WTC11 (cell line): ENCODE results near the gene ACVR1. TPM values are rescaled to one million over a fixed set of nuclear protein-coding genes. Genes with fewer than 3 reads are reported as not detected.

Source experiments
- ATAC-seq: fragments of 200-7000 bp; cut with Tn5 transposase; 2 replicates; pipeline ENCODE4 v1.10.0; 2021; ENCODE audit warnings: mild to moderate bottlenecking, moderate library complexity
- CTCF ChIA-PET: fragments of 300-600 bp; sonication (Branson Sonifier 250); formaldehyde crosslinking; loops from one replicate; lab custom pipeline; 2021; ENCODE audit warnings: antibody characterized with exemption; lab: Charles Lee
- POLR2A ChIA-PET: fragments of 350-600 bp; sonication (Branson Sonifier 250); formaldehyde crosslinking; loops from one replicate; lab custom pipeline; 2021; ENCODE audit warnings: antibody characterized with exemption; lab: Charles Lee
- DNase-seq: peaks from one replicate; pipeline ENCODE4 v3.0.0; 2021; ENCODE audit warnings: low spot score
- H3K27ac Mint-ChIP-seq: 2 replicates; pipeline ENCODE4 v1.8.0; 2021; ENCODE audit warnings: mixed read lengths
- H3K27me3 Mint-ChIP-seq: 2 replicates; pipeline ENCODE4 v1.8.0; 2021; ENCODE audit warnings: low read depth, mild to moderate bottlenecking, moderate library complexity, mixed read lengths
- H3K36me3 Mint-ChIP-seq: 2 replicates; pipeline ENCODE4 v1.8.0; 2021; ENCODE audit warnings: mixed read lengths
- H3K4me1 Mint-ChIP-seq: 2 replicates; pipeline ENCODE4 v1.8.0; 2022; ENCODE audit warnings: mixed read lengths
- H3K4me3 Mint-ChIP-seq: 2 replicates; pipeline ENCODE4 v1.8.0; 2021; ENCODE audit warnings: mild to moderate bottlenecking, moderate library complexity, mixed read lengths
- H3K9me3 Mint-ChIP-seq: 2 replicates; pipeline ENCODE4 v1.8.0; 2021; ENCODE audit warnings: mixed read lengths
- CREM ChIP-seq: sonication (generic); formaldehyde crosslinking; IDR thresholded peaks from 2 replicates; pipeline ENCODE4 v1.8.1; 2022; ENCODE audit warnings: mild to moderate bottlenecking, missing genetic modification reagents, moderate library complexity
- ETV6 ChIP-seq: sonication (generic); formaldehyde crosslinking; IDR thresholded peaks from 2 replicates; pipeline ENCODE4 v1.8.1; 2022; ENCODE audit warnings: mild to moderate bottlenecking, missing genetic modification reagents
- KAT7 ChIP-seq: sonication (generic); formaldehyde crosslinking; IDR thresholded peaks from 2 replicates; pipeline ENCODE4 v1.8.1; 2023; ENCODE audit warnings: missing genetic modification reagents, mild to moderate bottlenecking, borderline replicate concordance
- NFE2L1 ChIP-seq: sonication (generic); formaldehyde crosslinking; IDR thresholded peaks from 2 replicates; pipeline ENCODE4 v1.8.1; 2023; ENCODE audit warnings: missing genetic modification reagents
- NR2C2 ChIP-seq: sonication (generic); formaldehyde crosslinking; IDR thresholded peaks from 2 replicates; pipeline ENCODE4 v1.8.0; 2022; ENCODE audit warnings: mild to moderate bottlenecking, missing genetic modification reagents
- OVOL2 ChIP-seq: fragments of 250-450 bp; sonication (Bioruptor Pico); IDR thresholded peaks from 2 replicates; pipeline ENCODE4 v1.9.0; 2021; ENCODE audit warnings: mild to moderate bottlenecking, borderline replicate concordance
- ZNF138 ChIP-seq: sonication (generic); formaldehyde crosslinking; conservative IDR thresholded peaks from 2 replicates; pipeline ENCODE4 v1.8.1; 2022; ENCODE audit warnings: mild to moderate bottlenecking, moderate library complexity, missing genetic modification reagents
- total RNA-seq: library from RNA; stranded (reverse); gene quantifications from 3 replicates; pipeline ENCODE4 v1.2.3, GENCODE V29; 2021
- TF ChIP-seq, protein P1 (sequence below): sonication (generic); formaldehyde crosslinking; IDR thresholded peaks from 2 replicates; pipeline ENCODE4 v1.8.0; 2023; ENCODE audit warnings: missing genetic modification reagents, mild to moderate bottlenecking, borderline replicate concordance
- TF ChIP-seq, protein P2 (sequence below): fragments of 250-450 bp; sonication (Bioruptor Pico); IDR thresholded peaks from 2 replicates; pipeline ENCODE4 v1.9.0; 2021; ENCODE audit warnings: moderate library complexity, mild to moderate bottlenecking, inconsistent platforms, borderline replicate concordance
- TF ChIP-seq, protein P3 (sequence below): fragments of 250-450 bp; sonication (Bioruptor Pico); conservative IDR thresholded peaks from 2 replicates; pipeline ENCODE4 v1.9.0; 2021; ENCODE audit warnings: mild to moderate bottlenecking
- TF ChIP-seq, protein P4 (sequence below): fragments of 250-450 bp; sonication (Bioruptor Pico); IDR thresholded peaks from 2 replicates; pipeline ENCODE4 v1.9.0; 2021; ENCODE audit warnings: mild to moderate bottlenecking
- TF ChIP-seq, protein P5 (sequence below): sonication (generic); formaldehyde crosslinking; IDR thresholded peaks from 2 replicates; pipeline ENCODE4 v1.8.1; 2023; ENCODE audit warnings: mild to moderate bottlenecking, missing genetic modification reagents, moderate library complexity
- TF ChIP-seq, protein P6 (sequence below): sonication (generic); formaldehyde crosslinking; conservative IDR thresholded peaks from 2 replicates; pipeline ENCODE4 v1.8.1; 2022; ENCODE audit warnings: mild to moderate bottlenecking, missing genetic modification reagents
- TF ChIP-seq, protein P7 (sequence below): sonication (generic); formaldehyde crosslinking; IDR thresholded peaks from 2 replicates; pipeline ENCODE4 v1.8.1; 2023; ENCODE audit warnings: mild to moderate bottlenecking, missing genetic modification reagents

The ACVR1 gene
- total RNA-seq, 1 experiment from 2014 or later: 19.2 TPM

DNA sequence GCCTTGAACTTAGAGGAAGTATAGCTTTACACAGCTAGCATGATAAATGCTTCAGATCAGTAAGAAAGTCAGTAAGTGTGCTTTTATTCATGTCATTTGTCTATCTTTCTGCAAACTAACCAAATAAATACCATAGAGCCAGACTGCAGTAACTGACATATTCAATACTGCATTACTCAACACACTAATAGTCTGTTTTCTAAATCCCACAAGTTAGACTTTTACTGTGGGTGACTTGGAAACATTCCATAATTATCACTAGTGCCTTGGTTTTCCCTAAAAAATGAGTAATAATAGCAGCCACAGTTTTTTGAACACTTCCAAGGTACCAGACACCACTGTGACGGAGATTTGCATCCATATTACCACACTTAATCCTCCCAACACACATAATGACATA lies 33.0 kb downstream of the ACVR1 start (continued):
- no peak for TF ChIP-seq ETV6
- no peak for TF ChIP-seq CREM (CRISPR knock-in tag)
- TF ChIP-seq, protein P1, sequence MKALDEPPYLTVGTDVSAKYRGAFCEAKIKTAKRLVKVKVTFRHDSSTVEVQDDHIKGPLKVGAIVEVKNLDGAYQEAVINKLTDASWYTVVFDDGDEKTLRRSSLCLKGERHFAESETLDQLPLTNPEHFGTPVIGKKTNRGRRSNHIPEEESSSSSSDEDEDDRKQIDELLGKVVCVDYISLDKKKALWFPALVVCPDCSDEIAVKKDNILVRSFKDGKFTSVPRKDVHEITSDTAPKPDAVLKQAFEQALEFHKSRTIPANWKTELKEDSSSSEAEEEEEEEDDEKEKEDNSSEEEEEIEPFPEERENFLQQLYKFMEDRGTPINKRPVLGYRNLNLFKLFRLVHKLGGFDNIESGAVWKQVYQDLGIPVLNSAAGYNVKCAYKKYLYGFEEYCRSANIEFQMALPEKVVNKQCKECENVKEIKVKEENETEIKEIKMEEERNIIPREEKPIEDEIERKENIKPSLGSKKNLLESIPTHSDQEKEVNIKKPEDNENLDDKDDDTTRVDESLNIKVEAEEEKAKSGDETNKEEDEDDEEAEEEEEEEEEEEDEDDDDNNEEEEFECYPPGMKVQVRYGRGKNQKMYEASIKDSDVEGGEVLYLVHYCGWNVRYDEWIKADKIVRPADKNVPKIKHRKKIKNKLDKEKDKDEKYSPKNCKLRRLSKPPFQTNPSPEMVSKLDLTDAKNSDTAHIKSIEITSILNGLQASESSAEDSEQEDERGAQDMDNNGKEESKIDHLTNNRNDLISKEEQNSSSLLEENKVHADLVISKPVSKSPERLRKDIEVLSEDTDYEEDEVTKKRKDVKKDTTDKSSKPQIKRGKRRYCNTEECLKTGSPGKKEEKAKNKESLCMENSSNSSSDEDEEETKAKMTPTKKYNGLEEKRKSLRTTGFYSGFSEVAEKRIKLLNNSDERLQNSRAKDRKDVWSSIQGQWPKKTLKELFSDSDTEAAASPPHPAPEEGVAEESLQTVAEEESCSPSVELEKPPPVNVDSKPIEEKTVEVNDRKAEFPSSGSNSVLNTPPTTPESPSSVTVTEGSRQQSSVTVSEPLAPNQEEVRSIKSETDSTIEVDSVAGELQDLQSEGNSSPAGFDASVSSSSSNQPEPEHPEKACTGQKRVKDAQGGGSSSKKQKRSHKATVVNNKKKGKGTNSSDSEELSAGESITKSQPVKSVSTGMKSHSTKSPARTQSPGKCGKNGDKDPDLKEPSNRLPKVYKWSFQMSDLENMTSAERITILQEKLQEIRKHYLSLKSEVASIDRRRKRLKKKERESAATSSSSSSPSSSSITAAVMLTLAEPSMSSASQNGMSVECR: no peak
- TF ChIP-seq, all 79 proteins: peak for 0

DNA sequence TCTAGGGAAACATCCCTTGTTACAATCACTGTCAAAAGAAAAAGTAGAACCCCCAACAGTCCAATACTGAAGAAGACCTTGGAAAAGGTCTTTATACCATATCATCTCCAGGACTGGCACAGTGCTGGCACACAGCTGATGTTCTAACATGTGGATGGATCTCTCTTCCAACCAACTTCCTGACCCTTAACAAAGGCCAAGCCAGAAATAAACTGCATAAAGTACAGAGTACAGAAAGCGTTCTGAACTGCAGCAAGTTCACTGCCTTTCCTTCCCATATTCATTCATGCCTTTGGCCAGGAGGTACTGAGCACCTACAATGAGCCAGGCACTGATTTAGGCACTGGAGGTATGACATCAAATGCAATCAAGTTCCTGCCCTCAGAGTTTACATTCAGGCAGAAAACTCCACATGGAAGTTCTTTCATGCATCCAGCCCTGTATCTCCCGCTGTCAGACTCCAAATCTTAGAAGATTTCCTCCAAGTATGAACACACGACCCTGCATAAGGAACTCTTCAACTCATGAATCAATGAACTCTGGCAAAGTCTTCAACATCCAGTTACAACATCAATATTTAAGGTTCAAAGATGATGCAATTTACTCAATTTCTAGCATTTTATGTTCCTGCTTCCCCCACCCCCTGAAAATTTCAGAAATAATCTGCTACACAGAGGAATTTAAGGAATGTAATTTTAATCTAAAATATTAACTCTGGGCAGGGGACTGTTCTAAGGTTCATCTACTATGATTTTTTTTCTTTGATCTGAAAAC lies 33.8 kb downstream of the ACVR1 start:
- H3K9me3 Mint-ChIP-seq: no peaks in the 10 kb centered on the region
- CTCF ChIA-PET: no interaction called here

More for the DNA sequence above, 33.8 kb downstream of the ACVR1 start:
- TF ChIP-seq, protein P2, sequence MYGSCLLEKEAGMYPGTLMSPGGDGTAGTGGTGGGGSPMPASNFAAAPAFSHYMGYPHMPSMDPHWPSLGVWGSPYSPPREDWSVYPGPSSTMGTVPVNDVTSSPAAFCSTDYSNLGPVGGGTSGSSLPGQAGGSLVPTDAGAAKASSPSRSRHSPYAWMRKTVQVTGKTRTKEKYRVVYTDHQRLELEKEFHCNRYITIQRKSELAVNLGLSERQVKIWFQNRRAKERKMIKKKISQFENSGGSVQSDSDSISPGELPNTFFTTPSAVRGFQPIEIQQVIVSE (CRISPR knock-in tag): no peak
- TF ChIP-seq OVOL2: no peak
- TF ChIP-seq, protein P3, sequence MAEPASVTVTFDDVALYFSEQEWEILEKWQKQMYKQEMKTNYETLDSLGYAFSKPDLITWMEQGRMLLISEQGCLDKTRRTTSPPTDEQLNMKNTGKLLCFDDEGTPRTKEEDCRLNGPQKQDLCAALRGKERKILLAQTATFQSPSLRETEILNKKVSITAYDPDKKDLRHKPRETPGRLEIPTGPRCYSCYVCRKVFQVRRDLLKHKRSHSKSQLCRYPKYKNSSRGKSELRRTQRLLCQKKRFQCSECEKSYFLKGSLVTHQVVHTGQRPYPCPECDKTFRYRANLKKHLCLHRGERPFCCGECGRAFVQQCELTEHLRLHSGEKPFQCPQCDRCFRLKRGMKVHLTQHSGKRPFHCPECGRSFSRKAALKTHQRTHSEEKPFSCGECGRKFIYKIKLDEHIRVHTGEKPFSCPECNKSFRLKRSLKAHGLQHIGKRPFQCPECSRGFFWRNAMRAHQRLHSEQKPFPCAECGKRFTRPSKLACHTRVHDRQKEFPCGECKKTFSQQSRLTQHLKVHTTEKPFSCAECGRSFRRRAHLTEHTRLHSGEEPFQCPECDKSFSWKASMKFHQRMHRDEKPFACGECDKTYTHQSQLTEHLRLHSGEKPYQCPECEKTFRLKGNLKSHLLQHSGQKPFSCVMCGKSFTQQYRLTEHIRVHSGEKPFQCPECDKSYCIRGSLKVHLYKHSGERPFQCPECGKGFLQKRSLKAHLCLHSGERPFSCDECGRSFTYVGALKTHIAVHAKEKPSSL (CRISPR knock-in tag): no peak
- TF ChIP-seq, protein P4, sequence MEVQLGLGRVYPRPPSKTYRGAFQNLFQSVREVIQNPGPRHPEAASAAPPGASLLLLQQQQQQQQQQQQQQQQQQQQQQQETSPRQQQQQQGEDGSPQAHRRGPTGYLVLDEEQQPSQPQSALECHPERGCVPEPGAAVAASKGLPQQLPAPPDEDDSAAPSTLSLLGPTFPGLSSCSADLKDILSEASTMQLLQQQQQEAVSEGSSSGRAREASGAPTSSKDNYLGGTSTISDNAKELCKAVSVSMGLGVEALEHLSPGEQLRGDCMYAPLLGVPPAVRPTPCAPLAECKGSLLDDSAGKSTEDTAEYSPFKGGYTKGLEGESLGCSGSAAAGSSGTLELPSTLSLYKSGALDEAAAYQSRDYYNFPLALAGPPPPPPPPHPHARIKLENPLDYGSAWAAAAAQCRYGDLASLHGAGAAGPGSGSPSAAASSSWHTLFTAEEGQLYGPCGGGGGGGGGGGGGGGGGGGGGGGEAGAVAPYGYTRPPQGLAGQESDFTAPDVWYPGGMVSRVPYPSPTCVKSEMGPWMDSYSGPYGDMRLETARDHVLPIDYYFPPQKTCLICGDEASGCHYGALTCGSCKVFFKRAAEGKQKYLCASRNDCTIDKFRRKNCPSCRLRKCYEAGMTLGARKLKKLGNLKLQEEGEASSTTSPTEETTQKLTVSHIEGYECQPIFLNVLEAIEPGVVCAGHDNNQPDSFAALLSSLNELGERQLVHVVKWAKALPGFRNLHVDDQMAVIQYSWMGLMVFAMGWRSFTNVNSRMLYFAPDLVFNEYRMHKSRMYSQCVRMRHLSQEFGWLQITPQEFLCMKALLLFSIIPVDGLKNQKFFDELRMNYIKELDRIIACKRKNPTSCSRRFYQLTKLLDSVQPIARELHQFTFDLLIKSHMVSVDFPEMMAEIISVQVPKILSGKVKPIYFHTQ (CRISPR knock-in tag): no peak
- TF ChIP-seq, protein P5, sequence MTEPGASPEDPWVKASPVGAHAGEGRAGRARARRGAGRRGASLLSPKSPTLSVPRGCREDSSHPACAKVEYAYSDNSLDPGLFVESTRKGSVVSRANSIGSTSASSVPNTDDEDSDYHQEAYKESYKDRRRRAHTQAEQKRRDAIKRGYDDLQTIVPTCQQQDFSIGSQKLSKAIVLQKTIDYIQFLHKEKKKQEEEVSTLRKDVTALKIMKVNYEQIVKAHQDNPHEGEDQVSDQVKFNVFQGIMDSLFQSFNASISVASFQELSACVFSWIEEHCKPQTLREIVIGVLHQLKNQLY (CRISPR knock-in tag): no peak
- no peak for TF ChIP-seq NFE2L1 (CRISPR knock-in tag)
- no peak for TF ChIP-seq NR2C2 (CRISPR knock-in tag)
- TF ChIP-seq KAT7 (CRISPR knock-in tag): no peak
- no peak for TF ChIP-seq ZNF138
- TF ChIP-seq, protein P6, sequence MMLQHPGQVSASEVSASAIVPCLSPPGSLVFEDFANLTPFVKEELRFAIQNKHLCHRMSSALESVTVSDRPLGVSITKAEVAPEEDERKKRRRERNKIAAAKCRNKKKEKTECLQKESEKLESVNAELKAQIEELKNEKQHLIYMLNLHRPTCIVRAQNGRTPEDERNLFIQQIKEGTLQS (CRISPR knock-in tag): no peak
- TF ChIP-seq, protein P7, sequence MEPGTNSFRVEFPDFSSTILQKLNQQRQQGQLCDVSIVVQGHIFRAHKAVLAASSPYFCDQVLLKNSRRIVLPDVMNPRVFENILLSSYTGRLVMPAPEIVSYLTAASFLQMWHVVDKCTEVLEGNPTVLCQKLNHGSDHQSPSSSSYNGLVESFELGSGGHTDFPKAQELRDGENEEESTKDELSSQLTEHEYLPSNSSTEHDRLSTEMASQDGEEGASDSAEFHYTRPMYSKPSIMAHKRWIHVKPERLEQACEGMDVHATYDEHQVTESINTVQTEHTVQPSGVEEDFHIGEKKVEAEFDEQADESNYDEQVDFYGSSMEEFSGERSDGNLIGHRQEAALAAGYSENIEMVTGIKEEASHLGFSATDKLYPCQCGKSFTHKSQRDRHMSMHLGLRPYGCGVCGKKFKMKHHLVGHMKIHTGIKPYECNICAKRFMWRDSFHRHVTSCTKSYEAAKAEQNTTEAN (CRISPR knock-in tag): no peak
- TF ChIP-seq, all 79 proteins: peak for 0
- H3K4me1 Mint-ChIP-seq: peaks cover 62% of the 10 kb centered on the region
- no peaks in the 10 kb centered on the region for H3K27me3 Mint-ChIP-seq
- no peak for DNase-seq
- no peak for ATAC-seq
- POLR2A ChIA-PET: no interaction called here
- no peaks in the 10 kb centered on the region; the same call in 1 of the 2 replicates for H3K36me3 Mint-ChIP-seq
- no peak overlapping the region for H3K4me3 Mint-ChIP-seq
- no peak overlapping the region for H3K27ac Mint-ChIP-seq
